ENCODE measurements around the gene KCTD5.
A peak's percentile ranks its signal among the peaks of the same experiment; 100 is the strongest.
"Not testable (repeated sequence)": the region's sequence is repeated elsewhere in the genome, so short reads cannot be mapped to it uniquely, and the experiment has no call there.

The KCTD5 gene

GRCh38 chr16:2673066-2673999 lies 9.0 kb upstream of the KCTD5 start:
- peak; percentile 77 for DNase-seq

- DNase-seq, result no peak
These were observed 7.3 kb upstream of the KCTD5 start for GRCh38 chr16:2675021-2675420.

GRCh38 chr16:2675714-2676113 lies 6.6 kb upstream of the KCTD5 start:
- no peak for DNase-seq

- not testable (repeated sequence) for DNase-seq
These were observed 5.4 kb upstream of the KCTD5 start for GRCh38 chr16:2676937-2677336.

GRCh38 chr16:2678206-2678965 lies 3.9 kb upstream of the KCTD5 start:
- DNase-seq, result not testable (repeated sequence)

- peak; percentile 45 for DNase-seq
These were observed 2.4 kb upstream of the KCTD5 start for GRCh38 chr16:2679902-2680301.

- DNase-seq, result not testable (repeated sequence)
These were observed 2.0 kb upstream of the KCTD5 start for GRCh38 chr16:2680360-2680759.

GRCh38 chr16:2683041-2683440 lies 718 bp downstream of the KCTD5 start:
- DNase-seq, result not testable (repeated sequence)

GRCh38 chr16:2686075-2686474 lies 3.8 kb downstream of the KCTD5 start:
- not testable (repeated sequence) for DNase-seq

GRCh38 chr16:2686912-2687507 lies 4.7 kb downstream of the KCTD5 start:
- DNase-seq, result no peak

- DNase-seq, result no peak
These were observed 5.4 kb downstream of the KCTD5 start for GRCh38 chr16:2687531-2688308.

- DNase-seq, result not testable (repeated sequence)
These were observed 7.1 kb downstream of the KCTD5 start for GRCh38 chr16:2689422-2689821.

- no peak for DNase-seq
These were observed 7.9 kb downstream of the KCTD5 start for GRCh38 chr16:2689968-2690801.

- no peak for DNase-seq
These were observed 8.5 kb downstream of the KCTD5 start for GRCh38 chr16:2690852-2691251.

- DNase-seq, result no peak
These were observed 9.3 kb downstream of the KCTD5 start for GRCh38 chr16:2691491-2692248.

- DNase-seq, result no peak
These were observed 10.1 kb downstream of the KCTD5 start for GRCh38 chr16:2692251-2692947.

GRCh38 chr16:2692948-2693651 lies 10.8 kb downstream of the KCTD5 start:
- no peak for DNase-seq

GRCh38 chr16:2696601-2697250 lies 14.4 kb downstream of the KCTD5 start:
- not testable (repeated sequence) for DNase-seq

GRCh38 chr16:2697401-2697948 lies 15.2 kb downstream of the KCTD5 start:
- DNase-seq, result no peak

Measured in NCI-H2107 (cell line).